DND-41 (cell line): Measurements from ENCODE around the gene TM9SF2.

ENCODE experiments used
- ATAC-seq: fragments of 200-7000 bp; cut with Tn5 transposase; 3 replicates; pipeline ENCODE4 v1.9.1; 2021; ENCODE audit warnings: low read depth; ENCODE audit not compliant: insufficient read depth
- DNase-seq: peaks from one replicate; pipeline ENCODE4 v3.0.0-alpha.2; 2020
- H2AFZ ChIP-seq: 2 replicates; pipeline ENCODE4 v1.6.0; 2012; ENCODE audit warnings: low read depth, low read length
- H3K27ac ChIP-seq: 2 replicates; pipeline ENCODE4 v1.5.1; 2012; ENCODE audit warnings: low read length, inconsistent platforms
- H3K27me3 ChIP-seq: fragments of 200-600 bp; sonication (generic); 2 replicates; pipeline ENCODE4 v1.6.0; 2012; ENCODE audit warnings: low read length, mild to moderate bottlenecking, inconsistent platforms; ENCODE audit not compliant: insufficient read depth, poor library complexity
- H3K36me3 ChIP-seq: 2 replicates; pipeline ENCODE4 v1.5.1; 2012; ENCODE audit warnings: low read length, inconsistent platforms; ENCODE audit not compliant: insufficient read depth
- H3K4me1 ChIP-seq: 2 replicates; pipeline ENCODE4 v1.5.1; 2012; ENCODE audit warnings: mild to moderate bottlenecking, low read length; ENCODE audit not compliant: insufficient read depth
- H3K4me2 ChIP-seq: 2 replicates; pipeline ENCODE4 v1.6.0; 2012; ENCODE audit warnings: mild to moderate bottlenecking, moderate library complexity, low read length, inconsistent platforms; ENCODE audit not compliant: insufficient read depth
- H3K4me3 ChIP-seq, 2 experiments: fragments of 200-600 bp in 1 of 2; shearing (Covaris generic) in 1 of 2; 2 replicates each; pipeline ENCODE4 v1.5.1; 2012 to 2016; ENCODE audit warnings: inconsistent platforms in 2 of 2, low read length in 2 of 2, mild to moderate bottlenecking in 2 of 2, low read depth in 1 of 2, moderate library complexity in 1 of 2
- H3K79me2 ChIP-seq: 2 replicates; pipeline ENCODE4 v1.6.0; 2012; ENCODE audit warnings: low read length, inconsistent platforms; ENCODE audit not compliant: insufficient read depth
- H3K9ac ChIP-seq: 2 replicates; pipeline ENCODE4 v1.6.0; 2012; ENCODE audit warnings: low read depth, mild to moderate bottlenecking, inconsistent platforms, low read length, moderate library complexity
- H3K9me3 ChIP-seq: 2 replicates; pipeline ENCODE4 v1.5.1; 2012; ENCODE audit warnings: low read length, moderate library complexity, mild to moderate bottlenecking, inconsistent platforms; ENCODE audit not compliant: insufficient read depth, severe bottlenecking
- H4K20me1 ChIP-seq: 2 replicates; pipeline ENCODE4 v1.6.0; 2012; ENCODE audit warnings: low read length; ENCODE audit not compliant: insufficient read depth
- CTCF ChIP-seq: IDR thresholded peaks from 2 replicates; pipeline ENCODE4 v1.5.1; 2012; ENCODE audit warnings: borderline replicate concordance, low read length, moderate library complexity, mild to moderate bottlenecking; ENCODE audit not compliant: poor library complexity, severe bottlenecking; ENCODE audit errors: extremely low read depth
- EZH2 ChIP-seq: IDR thresholded peaks from 3 replicates; pipeline ENCODE4 v1.6.1; 2012; ENCODE audit warnings: borderline replicate concordance, low read depth, mild to moderate bottlenecking, moderate library complexity, low read length, inconsistent platforms; ENCODE audit not compliant: severe bottlenecking

TM9SF2 gene

GRCh38 chr13:99467764-99468163 lies 33.5 kb upstream of the TM9SF2 start:
- no peak overlapping the region for H3K27ac ChIP-seq
- ATAC-seq (no peak), DNase-seq (no peak)
- H3K4me2 ChIP-seq, result no peak overlapping the region
- no peak overlapping the region for H2AFZ ChIP-seq
- H3K4me1 ChIP-seq, result 0 out of 2 replicates have a peak, but pooled peaks cover 5% of the 10 kb centered on the region
- TF ChIP-seq CTCF (no peak), EZH2 (no peak)
- no peaks in the 10 kb centered on the region for H3K36me3 ChIP-seq
- no peak overlapping the region for H3K4me3 ChIP-seq
- H3K9ac ChIP-seq, result no peak overlapping the region
- H4K20me1 ChIP-seq, result no peaks in the 10 kb centered on the region
- no peaks in the 10 kb centered on the region for H3K9me3 ChIP-seq
- no peaks in the 10 kb centered on the region for H3K27me3 ChIP-seq
- no peaks in the 10 kb centered on the region for H3K79me2 ChIP-seq

- Histone ChIP-seq H4K20me1 (no peaks in the 10 kb centered on the region), H3K4me2 (no peak overlapping the region), H3K4me3 (no peak overlapping the region), H2AFZ (no peak overlapping the region), H3K79me2 (no peaks in the 10 kb centered on the region), H3K27ac (no peak overlapping the region), H3K4me1 (0 out of 2 replicates have a peak, but pooled peaks cover 5% of the 10 kb centered on the region), H3K9ac (no peak overlapping the region), H3K36me3 (no peaks in the 10 kb centered on the region), H3K27me3 (no peaks in the 10 kb centered on the region), H3K9me3 (no peaks in the 10 kb centered on the region)
- no peak for TF ChIP-seq CTCF
- no peak for TF ChIP-seq EZH2
- no peak for DNase-seq
- ATAC-seq, result no peak
Measured at GRCh38 chr13:99469041-99469440, 32.2 kb upstream of the TM9SF2 start.

- Histone ChIP-seq H3K4me3 (no peak overlapping the region), H3K27me3 (no peaks in the 10 kb centered on the region), H3K9ac (no peak overlapping the region), H3K4me1 (no peaks in the 10 kb centered on the region), H3K27ac (no peak overlapping the region), H2AFZ (no peak overlapping the region), H3K36me3 (no peaks in the 10 kb centered on the region), H3K4me2 (no peak overlapping the region), H4K20me1 (no peaks in the 10 kb centered on the region), H3K79me2 (no peaks in the 10 kb centered on the region), H3K9me3 (no peaks in the 10 kb centered on the region)
- DNase-seq, result no peak
- no peak for TF ChIP-seq CTCF
- ATAC-seq, result no peak
Measured at GRCh38 chr13:99470027-99470426, 31.2 kb upstream of the TM9SF2 start.
